IgD-negative memory B cell (primary cell): ENCODE measurements around the gene AHI1. TPM values are rescaled to one million over a fixed set of nuclear protein-coding genes. Genes with fewer than 3 reads are reported as not detected.

Experiments
- H3K27ac Mint-ChIP-seq, 3 donors: one replicate each; pipeline ENCODE4 v1.8.0; 2020 to 2022; ENCODE audit warnings: mild to moderate bottlenecking in 3 of 3, mixed read lengths in 3 of 3, moderate library complexity in 1 of 3
- H3K27me3 Mint-ChIP-seq: one replicate; pipeline ENCODE4 v1.8.0; 2021; ENCODE audit warnings: mixed read lengths
- H3K36me3 Mint-ChIP-seq: one replicate; pipeline ENCODE4 v1.8.0; 2020; ENCODE audit warnings: mild to moderate bottlenecking, mixed read lengths
- H3K4me1 Mint-ChIP-seq, 3 donors: one replicate each; pipeline ENCODE4 v1.8.0; 2020 to 2022; ENCODE audit warnings: mixed read lengths in 3 of 3, mild to moderate bottlenecking in 1 of 3
- H3K4me3 Mint-ChIP-seq, 4 donors: one replicate each; pipeline ENCODE4 v1.8.0; 2020 to 2022; ENCODE audit warnings: mild to moderate bottlenecking in 4 of 4, mixed read lengths in 4 of 4, moderate library complexity in 3 of 4
- H3K9me3 Mint-ChIP-seq, 3 donors: one replicate each; pipeline ENCODE4 v1.8.0; 2020 to 2021; ENCODE audit warnings: mixed read lengths in 3 of 3, mild to moderate bottlenecking in 1 of 3
- polyA plus RNA-seq: library from polyadenylated mRNA; unstranded; fragments of 300-500 nt; fragmentation: Illumina TruSeq; gene quantifications from one replicate; pipeline ENCODE4 v1.2.3, GENCODE V29; 2021

Gene AHI1
- polyA plus RNA-seq, 1 donor from 2014 or later = 10.4 TPM

GRCh38 chr6:135280375-135281136 is 217.0 kb downstream of the AHI1 start:
- H3K4me1 Mint-ChIP-seq = no peaks in the 10 kb centered on the region
- peaks cover 3% of the 10 kb centered on the region for H3K36me3 Mint-ChIP-seq
- no peak overlapping the region for H3K4me3 Mint-ChIP-seq
- no peak overlapping the region for H3K27ac Mint-ChIP-seq
- H3K9me3 Mint-ChIP-seq = no peaks in the 10 kb centered on the region
- H3K27me3 Mint-ChIP-seq = peaks cover 5% of the 10 kb centered on the region

DNA sequence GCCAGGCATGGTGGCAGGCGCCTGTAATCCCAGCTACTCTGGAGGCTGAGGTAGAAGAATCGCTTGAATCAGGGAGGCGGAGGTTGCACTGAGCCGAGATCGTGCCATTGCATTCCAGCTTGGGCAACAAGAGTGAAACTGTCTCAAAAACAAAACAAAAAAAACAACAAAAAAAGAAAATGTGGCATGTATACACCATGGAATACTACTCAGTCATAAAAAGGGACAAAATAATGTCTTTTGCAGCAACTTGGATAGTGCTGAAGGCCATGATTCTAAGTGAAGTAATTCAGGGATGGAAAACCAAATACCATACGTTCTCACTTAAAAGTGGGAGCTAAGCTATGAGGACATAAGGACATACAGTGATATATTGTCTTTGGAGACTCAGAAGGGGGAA is 220.1 kb downstream of the AHI1 start:
- Mint-ChIP-seq H3K27me3 (peaks cover 7% of the 10 kb centered on the region), H3K9me3 (peaks cover 0 to 3% (median 0%) of the 10 kb centered on the region in 3 donors), H3K27ac (no peak overlapping the region), H3K36me3 (peaks cover 1% of the 10 kb centered on the region), H3K4me1 (peaks cover 0 to 2% (median 0%) of the 10 kb centered on the region in 3 donors), H3K4me3 (no peak overlapping the region)

GRCh38 chr6:135274561-135275293 is 222.8 kb downstream of the AHI1 start:
- Mint-ChIP-seq H3K4me1 (peaks cover 0 to 2% (median 0%) of the 10 kb centered on the region in 3 donors), H3K4me3 (no peak overlapping the region), H3K27me3 (peaks cover 9% of the 10 kb centered on the region), H3K36me3 (peaks cover 1% of the 10 kb centered on the region), H3K9me3 (peaks cover 0 to 3% (median 0%) of the 10 kb centered on the region in 3 donors), H3K27ac (no peak overlapping the region)

DNA sequence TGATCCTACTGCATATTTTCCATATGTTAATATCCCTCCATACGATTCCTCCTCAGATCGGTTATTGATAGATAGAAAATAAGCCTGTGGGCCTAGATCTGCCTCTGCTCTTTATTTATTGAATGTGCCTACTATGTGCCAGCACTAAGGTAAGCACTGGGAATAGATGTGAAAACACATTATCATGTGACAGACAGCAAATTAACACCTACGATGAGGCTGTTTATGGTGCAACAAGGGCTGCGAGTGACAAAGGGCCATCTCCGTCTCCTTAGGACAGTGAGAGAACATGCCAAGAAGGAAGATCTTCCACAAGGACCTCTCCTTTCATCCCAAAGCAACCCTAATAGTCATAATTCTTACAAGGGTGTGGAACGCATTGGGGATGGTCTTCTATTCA is 225.9 kb downstream of the AHI1 start:
- H3K27me3 Mint-ChIP-seq = peaks cover 11% of the 10 kb centered on the region
- H3K4me1 Mint-ChIP-seq = peaks cover 0 to 2% (median 0%) of the 10 kb centered on the region in 3 donors
- peaks cover 0 to 3% (median 0%) of the 10 kb centered on the region in 3 donors for H3K9me3 Mint-ChIP-seq
- H3K36me3 Mint-ChIP-seq = no peaks in the 10 kb centered on the region
- H3K27ac Mint-ChIP-seq = no peak overlapping the region
- H3K4me3 Mint-ChIP-seq = no peak overlapping the region

DNA sequence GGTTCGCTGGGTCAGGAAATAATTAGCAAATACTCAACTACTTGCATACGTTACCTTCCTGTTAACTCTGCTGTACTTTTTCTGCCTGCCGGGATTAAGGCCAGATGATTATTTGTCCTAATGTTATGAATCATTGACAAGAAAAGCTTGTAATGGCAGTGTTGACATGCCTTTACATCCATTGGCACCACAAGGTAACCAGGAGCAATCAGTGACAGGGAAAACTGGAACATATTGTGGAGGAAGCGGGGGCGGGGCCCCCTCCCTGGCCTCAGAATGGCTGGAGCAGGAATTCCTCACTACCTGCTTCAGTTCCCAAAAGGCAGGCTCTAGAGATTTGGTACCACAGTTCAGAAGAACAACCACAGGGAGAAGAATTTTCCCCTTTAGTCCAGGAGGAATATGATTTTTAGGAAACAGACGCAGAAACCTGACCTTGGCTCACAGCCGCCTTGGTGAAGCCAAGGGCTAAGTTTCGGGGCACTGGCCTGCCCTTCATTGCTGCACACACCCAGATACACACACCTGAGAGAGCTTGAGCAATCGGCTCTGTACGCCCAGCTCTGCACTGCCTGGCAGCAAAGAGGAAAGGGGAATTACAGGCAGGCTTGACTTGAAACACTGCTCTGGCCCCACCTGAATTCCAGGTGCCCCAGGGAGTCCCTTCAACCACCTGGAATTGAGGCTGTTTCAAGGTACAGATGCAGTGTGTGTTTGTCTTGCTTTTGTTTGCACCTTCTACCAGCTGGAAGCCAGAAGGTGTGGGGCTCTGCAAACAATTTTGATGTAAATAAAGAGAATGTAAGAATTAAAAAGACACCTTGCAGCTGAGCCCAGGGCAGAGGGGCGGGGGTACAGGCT is 226.6 kb downstream of the AHI1 start:
- no peaks in the 10 kb centered on the region for H3K36me3 Mint-ChIP-seq
- no peak overlapping the region for H3K27ac Mint-ChIP-seq
- no peak overlapping the region for H3K4me3 Mint-ChIP-seq
- H3K4me1 Mint-ChIP-seq = peaks cover 0 to 2% (median 0%) of the 10 kb centered on the region in 3 donors
- peaks cover 11% of the 10 kb centered on the region for H3K27me3 Mint-ChIP-seq
- peaks cover 0 to 5% (median 0%) of the 10 kb centered on the region in 3 donors for H3K9me3 Mint-ChIP-seq

DNA sequence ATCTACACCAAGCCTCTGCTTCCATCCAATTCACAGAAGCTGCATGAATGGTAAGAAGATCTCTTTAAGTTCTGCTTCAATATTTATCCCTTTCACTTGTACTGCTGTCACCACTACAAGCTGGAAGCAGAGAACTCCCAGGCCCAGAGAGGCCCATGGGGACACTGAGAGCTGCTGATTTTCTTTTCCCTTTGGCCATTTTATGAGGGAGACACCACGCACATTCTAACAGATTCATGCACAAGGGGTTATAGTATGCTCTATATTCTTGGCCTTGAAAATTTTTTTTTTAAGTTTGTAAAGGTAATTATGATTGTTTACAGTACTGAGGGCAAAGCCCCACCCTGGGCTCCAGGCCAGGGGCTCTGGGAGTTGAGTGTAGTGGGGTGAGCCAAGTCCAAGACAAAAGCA is 228.1 kb downstream of the AHI1 start:
- H3K4me1 Mint-ChIP-seq = peaks cover 0 to 1% (median 0%) of the 10 kb centered on the region in 3 donors
- H3K9me3 Mint-ChIP-seq = peaks cover 0 to 5% (median 3%) of the 10 kb centered on the region in 3 donors
- H3K27me3 Mint-ChIP-seq = peaks cover 6% of the 10 kb centered on the region
- no peak overlapping the region for H3K27ac Mint-ChIP-seq
- no peaks in the 10 kb centered on the region for H3K36me3 Mint-ChIP-seq
- no peak overlapping the region for H3K4me3 Mint-ChIP-seq

DNA sequence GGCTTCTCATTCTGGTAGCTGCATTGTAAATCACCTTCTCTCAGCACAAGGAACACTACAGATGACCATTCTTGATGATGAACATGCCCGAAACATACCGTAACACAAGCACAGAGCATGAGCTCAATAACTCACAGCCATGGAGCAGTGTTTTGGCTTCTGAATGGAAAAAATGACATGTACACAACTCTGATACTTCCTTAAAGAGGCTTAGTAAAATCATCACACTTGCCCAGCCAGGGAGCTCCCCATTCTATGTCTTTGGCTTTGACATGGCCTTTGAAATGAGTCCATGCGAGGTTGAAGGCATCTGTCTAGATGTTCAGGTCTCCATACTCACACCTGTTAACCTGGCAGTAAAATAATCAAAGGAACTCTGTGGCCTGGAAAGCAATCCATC is 228.8 kb downstream of the AHI1 start:
- no peak overlapping the region for H3K27ac Mint-ChIP-seq
- peaks cover 0 to 5% (median 3%) of the 10 kb centered on the region in 3 donors for H3K9me3 Mint-ChIP-seq
- H3K4me1 Mint-ChIP-seq = peaks cover 0 to 1% (median 0%) of the 10 kb centered on the region in 3 donors
- peaks cover 6% of the 10 kb centered on the region for H3K27me3 Mint-ChIP-seq
- H3K36me3 Mint-ChIP-seq = no peaks in the 10 kb centered on the region
- H3K4me3 Mint-ChIP-seq = no peak overlapping the region

DNA sequence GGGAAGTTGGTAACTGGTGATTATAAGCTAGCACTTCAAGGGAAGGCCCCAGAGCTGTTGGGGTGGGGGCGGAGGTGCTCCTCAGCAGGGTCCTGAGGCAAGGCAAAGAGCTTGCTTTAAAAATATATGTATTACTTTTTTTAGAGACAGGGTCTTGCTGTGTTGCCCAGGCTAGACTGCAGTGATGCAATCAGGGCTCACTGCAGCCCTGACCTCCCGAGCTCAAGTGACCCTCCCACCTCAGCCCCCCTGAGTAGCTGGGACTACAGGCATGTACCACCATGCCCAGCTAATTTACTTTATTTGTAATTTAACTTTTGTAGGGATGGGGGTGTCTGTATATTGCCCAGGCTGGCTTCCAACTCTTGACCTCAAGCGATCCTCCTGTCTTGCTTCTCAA is 229.3 kb downstream of the AHI1 start:
- H3K9me3 Mint-ChIP-seq = peaks cover 0 to 5% (median 3%) of the 10 kb centered on the region in 3 donors
- H3K27ac Mint-ChIP-seq = peak overlapping the region in 1 of 3 donors; percentile 29
- H3K4me3 Mint-ChIP-seq = no peak overlapping the region
- H3K4me1 Mint-ChIP-seq = peaks cover 0 to 1% (median 0%) of the 10 kb centered on the region in 3 donors
- peaks cover 6% of the 10 kb centered on the region for H3K27me3 Mint-ChIP-seq
- no peaks in the 10 kb centered on the region for H3K36me3 Mint-ChIP-seq

GRCh38 chr6:135267085-135267484 is 230.5 kb downstream of the AHI1 start:
- Mint-ChIP-seq H3K27ac (peak overlapping the region in 1 of 3 donors; percentile 50), H3K36me3 (no peaks in the 10 kb centered on the region), H3K4me1 (peaks cover 0 to 1% (median 0%) of the 10 kb centered on the region in 3 donors), H3K9me3 (peaks cover 0 to 5% (median 3%) of the 10 kb centered on the region in 3 donors), H3K4me3 (no peak overlapping the region), H3K27me3 (peaks cover 6% of the 10 kb centered on the region)

DNA sequence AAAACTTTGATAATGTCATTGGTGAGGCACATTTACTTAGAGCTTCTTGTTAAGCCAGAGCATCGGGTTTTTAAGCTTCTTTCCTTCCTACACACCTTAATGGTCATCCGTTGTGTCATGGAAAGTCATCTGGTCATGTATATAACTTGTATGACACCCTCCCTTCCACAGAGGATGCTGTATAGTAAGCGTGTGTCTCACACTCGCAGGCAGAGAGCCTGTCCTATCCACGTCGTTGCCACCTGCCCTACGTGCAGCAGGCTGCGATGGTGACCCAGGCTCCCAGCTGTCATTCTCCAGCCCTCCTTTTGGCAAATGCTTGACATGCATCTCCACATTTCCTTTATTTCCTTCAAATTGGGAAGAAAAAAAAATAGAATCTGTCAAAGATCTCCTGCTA is 230.9 kb downstream of the AHI1 start:
- Mint-ChIP-seq H3K36me3 (no peaks in the 10 kb centered on the region), H3K9me3 (peaks cover 0 to 5% (median 3%) of the 10 kb centered on the region in 3 donors), H3K27me3 (peaks cover 6% of the 10 kb centered on the region), H3K27ac (peak overlapping the region in 1 of 3 donors; percentile 50), H3K4me1 (peaks cover 0 to 1% (median 0%) of the 10 kb centered on the region in 3 donors), H3K4me3 (no peak overlapping the region)

DNA sequence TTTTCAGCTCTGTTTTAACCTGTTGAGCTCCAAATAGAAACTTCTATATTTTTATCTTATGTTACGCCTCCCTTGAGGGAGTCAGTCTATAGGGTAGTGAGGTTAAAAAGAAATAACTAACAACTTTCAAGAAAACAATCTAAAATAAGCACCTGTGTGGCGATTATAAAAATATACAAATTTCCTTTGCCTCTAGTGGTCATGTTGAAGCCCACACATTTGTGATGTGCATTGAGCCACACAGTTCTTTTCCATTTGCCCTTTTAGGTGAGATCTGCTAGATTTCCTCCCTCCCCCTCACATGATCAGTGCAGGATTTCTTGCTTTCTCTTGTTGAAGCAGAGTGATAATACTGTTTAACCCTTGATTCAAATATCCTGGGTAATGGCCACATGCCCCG is 232.3 kb downstream of the AHI1 start:
- H3K36me3 Mint-ChIP-seq = no peaks in the 10 kb centered on the region
- H3K27ac Mint-ChIP-seq = no peak overlapping the region
- peaks cover 0 to 1% (median 0%) of the 10 kb centered on the region in 3 donors for H3K4me1 Mint-ChIP-seq
- peaks cover 0 to 5% (median 3%) of the 10 kb centered on the region in 3 donors for H3K9me3 Mint-ChIP-seq
- peaks cover 4% of the 10 kb centered on the region for H3K27me3 Mint-ChIP-seq
- H3K4me3 Mint-ChIP-seq = no peak overlapping the region

- Mint-ChIP-seq H3K27me3 (peaks cover 4% of the 10 kb centered on the region), H3K4me1 (peaks cover 0 to 1% (median 0%) of the 10 kb centered on the region in 3 donors), H3K36me3 (no peaks in the 10 kb centered on the region), H3K9me3 (peaks cover 0 to 5% (median 3%) of the 10 kb centered on the region in 3 donors), H3K27ac (no peak overlapping the region), H3K4me3 (no peak overlapping the region)
Measured at GRCh38 chr6:135261872-135262725, 235.4 kb downstream of the AHI1 start.

GRCh38 chr6:135260612-135261011 is 236.9 kb downstream of the AHI1 start:
- H3K27ac Mint-ChIP-seq = no peak overlapping the region
- H3K36me3 Mint-ChIP-seq = no peaks in the 10 kb centered on the region
- H3K27me3 Mint-ChIP-seq = no peaks in the 10 kb centered on the region
- H3K4me1 Mint-ChIP-seq = peaks cover 0 to 1% (median 0%) of the 10 kb centered on the region in 3 donors
- no peak overlapping the region for H3K4me3 Mint-ChIP-seq
- peaks cover 0 to 3% (median 0%) of the 10 kb centered on the region in 3 donors for H3K9me3 Mint-ChIP-seq

DNA sequence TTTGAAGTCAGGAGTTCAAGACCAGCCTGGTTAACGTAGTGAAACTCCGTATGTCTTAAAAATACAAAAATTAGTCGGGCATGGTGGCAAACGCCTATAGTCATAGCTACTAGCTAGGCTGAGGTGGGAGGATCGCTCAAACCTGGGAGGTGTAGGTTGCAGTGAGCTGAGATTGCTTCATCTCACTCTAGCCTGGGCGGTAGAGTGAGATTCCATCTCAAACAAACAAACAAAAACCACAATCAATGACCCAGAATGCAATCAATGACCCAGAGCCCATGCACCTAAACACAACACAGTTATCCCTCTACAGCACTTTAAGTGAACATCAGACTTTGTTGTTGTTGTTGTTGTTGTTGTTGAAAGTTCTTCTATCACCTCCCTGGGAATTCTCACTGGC is 238.6 kb downstream of the AHI1 start:
- Mint-ChIP-seq H3K4me3 (no peak overlapping the region), H3K27ac (no peak overlapping the region), H3K36me3 (no peaks in the 10 kb centered on the region), H3K9me3 (no peaks in the 10 kb centered on the region), H3K4me1 (no peaks in the 10 kb centered on the region), H3K27me3 (no peaks in the 10 kb centered on the region)
